ENCODE results near the gene SLC48A1.

Gene SLC48A1

GRCh38 chr12:47743311-47743860 is 29.7 kb upstream of the SLC48A1 start:
- TF ChIP-seq PPARA (CRISPR knock-in tag; IDR thresholded peaks at IDR 0.05; ENCODE audit: borderline replicate concordance) (no peak), POU6F1 (CRISPR knock-in tag; IDR thresholded peaks at IDR 0.05; ENCODE audit: borderline replicate concordance, low read depth) (no peak), ZNF8 (CRISPR knock-in tag; IDR thresholded peaks at IDR 0.05) (no peak), CSRNP3 (CRISPR knock-in tag; IDR thresholded peaks at IDR 0.05) (no peak), ZFP3 (CRISPR knock-in tag; IDR thresholded peaks at IDR 0.05) (no peak), CSDC2 (CRISPR knock-in tag; IDR thresholded peaks at IDR 0.05) (no peak), TOX (CRISPR knock-in tag; IDR thresholded peaks at IDR 0.05; ENCODE audit: borderline replicate concordance) (no peak), ARNTL (CRISPR knock-in tag; IDR thresholded peaks at IDR 0.05; ENCODE audit: borderline replicate concordance, low read depth) (no peak)

GRCh38 chr12:47744005-47744651 is 28.9 kb upstream of the SLC48A1 start:
- TF ChIP-seq GLIS3 (CRISPR knock-in tag; IDR thresholded peaks at IDR 0.05) (no peak), PATZ1 (CRISPR knock-in tag; IDR thresholded peaks at IDR 0.05; ENCODE audit: borderline replicate concordance) (no peak), ARNTL (CRISPR knock-in tag; IDR thresholded peaks at IDR 0.05; ENCODE audit: borderline replicate concordance, low read depth) (no peak), CSRNP3 (CRISPR knock-in tag; IDR thresholded peaks at IDR 0.05) (no peak), TOX (CRISPR knock-in tag; IDR thresholded peaks at IDR 0.05; ENCODE audit: borderline replicate concordance) (no peak)
- ATAC-seq, result no peak

More at GRCh38 chr12:47743311-47743860, 29.7 kb upstream of the SLC48A1 start:
- ATAC-seq, result no peak

- TF ChIP-seq POU6F1 (CRISPR knock-in tag; IDR thresholded peaks at IDR 0.05; ENCODE audit: borderline replicate concordance, low read depth) (no peak), PATZ1 (CRISPR knock-in tag; IDR thresholded peaks at IDR 0.05; ENCODE audit: borderline replicate concordance) (no peak), PPARA (CRISPR knock-in tag; IDR thresholded peaks at IDR 0.05; ENCODE audit: borderline replicate concordance) (no peak), RARB (CRISPR knock-in tag; IDR thresholded peaks at IDR 0.05) (no peak), ISL1 (CRISPR knock-in tag; IDR thresholded peaks at IDR 0.05) (no peak), CSDC2 (CRISPR knock-in tag; IDR thresholded peaks at IDR 0.05) (no peak), CSRNP3 (CRISPR knock-in tag; IDR thresholded peaks at IDR 0.05) (no peak)
- no peak for ATAC-seq
Measured at GRCh38 chr12:47744778-47745436, 28.1 kb upstream of the SLC48A1 start.

All from SK-N-SH treated with all-trans-retinoic acid at 6 μM for 48 hours (cell line).